GM18909 (cell line): ENCODE measurements around the gene VILL.

Source experiments
- ATAC-seq: cut with Tn5 transposase; IDR thresholded peaks from one replicate; pipeline ENCODE4 v1.9.1; 2021; ENCODE audit warnings: mild to moderate bottlenecking; ENCODE audit not compliant: unreplicated experiment, poor library complexity

Gene VILL

GRCh38 chr3:38015485-38015884, 24.9 kb downstream of the VILL start:
- no peak for ATAC-seq

GRCh38 chr3:38015984-38016383, 25.4 kb downstream of the VILL start:
- ATAC-seq, result no peak

GRCh38 chr3:38016410-38016809, 25.8 kb downstream of the VILL start:
- no peak for ATAC-seq

- no peak for ATAC-seq
These were observed 26.4 kb downstream of the VILL start for GRCh38 chr3:38016847-38017444.

GRCh38 chr3:38017445-38018295, 27.1 kb downstream of the VILL start:
- ATAC-seq, result no peak

- no peak for ATAC-seq
These were observed 28.0 kb downstream of the VILL start for GRCh38 chr3:38018296-38019266.

GRCh38 chr3:38019658-38020341, 29.2 kb downstream of the VILL start:
- ATAC-seq, result no peak

- ATAC-seq, result no peak
These were observed 29.7 kb downstream of the VILL start for GRCh38 chr3:38020342-38020726.

- ATAC-seq, result no peak
These were observed 30.6 kb downstream of the VILL start for GRCh38 chr3:38021196-38021595.

GRCh38 chr3:38022301-38022700, 31.7 kb downstream of the VILL start:
- no peak for ATAC-seq

GRCh38 chr3:38022896-38023709, 32.5 kb downstream of the VILL start:
- ATAC-seq, result no peak

- ATAC-seq, result no peak
These were observed 36.3 kb downstream of the VILL start for GRCh38 chr3:38026856-38027255.

GRCh38 chr3:38027466-38028465, 37.2 kb downstream of the VILL start:
- no peak for ATAC-seq

- no peak for ATAC-seq
These were observed 38.2 kb downstream of the VILL start for GRCh38 chr3:38028621-38029361.

GRCh38 chr3:38029400-38030125, 39.0 kb downstream of the VILL start, which contains the start of gene PLCD1:
Gene PLCD1 (minus strand): TSS chr3:38029642. CDS start chr3:38029539, 103 bp downstream.
- ATAC-seq, result no peak

GRCh38 chr3:38030126-38031021, 39.8 kb downstream of the VILL start:
- no peak for ATAC-seq
